HT-29 (cell line): ENCODE data around the gene ULK4. TPM values are rescaled to one million over a fixed set of nuclear protein-coding genes. Genes with fewer than 3 reads are reported as not detected.
A peak's percentile ranks its signal among the peaks of the same experiment; 100 is the strongest.
"Not testable (repeated sequence)": the region's sequence is repeated elsewhere in the genome, so short reads cannot be mapped to it uniquely, and the experiment has no call there.

Experiments
- DNase-seq: peaks from one replicate; pipeline ENCODE4 v3.0.0-alpha.2; 2015; ENCODE audit warnings: low spot score
- total RNA-seq: library from RNA; depleted of rRNA; stranded (reverse); fragments of >200 nt; shearing (Covaris generic); gene quantifications from 2 replicates; pipeline ENCODE4 v1.2.3, GENCODE V29; 2014

ULK4 gene
- total RNA-seq, 1 experiment from 2014 or later: 3.2 TPM

GRCh38 chr3:41872157-41872556 is 89.7 kb downstream of the ULK4 start:
- no peak for DNase-seq

- no peak for DNase-seq
These were observed 94.4 kb downstream of the ULK4 start for GRCh38 chr3:41867533-41867932.

- no peak for DNase-seq
These were observed 95.6 kb downstream of the ULK4 start for GRCh38 chr3:41866298-41866697.

GRCh38 chr3:41863024-41863423 is 98.9 kb downstream of the ULK4 start:
- DNase-seq: peak; percentile 29

GRCh38 chr3:41860489-41860888 is 101.4 kb downstream of the ULK4 start:
- not testable (repeated sequence) for DNase-seq

- DNase-seq: no peak
These were observed 106.9 kb downstream of the ULK4 start for GRCh38 chr3:41854956-41855355.

- no peak for DNase-seq
These were observed 108.2 kb downstream of the ULK4 start for GRCh38 chr3:41853540-41854196.

GRCh38 chr3:41848753-41849574 is 112.9 kb downstream of the ULK4 start:
- no peak for DNase-seq

- no peak for DNase-seq
These were observed 114.2 kb downstream of the ULK4 start for GRCh38 chr3:41847679-41848078.

- no peak for DNase-seq
These were observed 115.1 kb downstream of the ULK4 start for GRCh38 chr3:41846850-41847249.

GRCh38 chr3:41845826-41846225 is 116.1 kb downstream of the ULK4 start:
- no peak for DNase-seq

- DNase-seq: not testable (repeated sequence)
These were observed 117.6 kb downstream of the ULK4 start for GRCh38 chr3:41844256-41844655.

GRCh38 chr3:41840936-41841668 is 120.8 kb downstream of the ULK4 start:
- not testable (repeated sequence) for DNase-seq

GRCh38 chr3:41836360-41837134 is 125.4 kb downstream of the ULK4 start:
- DNase-seq: no peak

- no peak for DNase-seq
These were observed 128.3 kb downstream of the ULK4 start for GRCh38 chr3:41833628-41834027.

- no peak for DNase-seq
These were observed 142.7 kb downstream of the ULK4 start for GRCh38 chr3:41819236-41819635.

GRCh38 chr3:41808618-41809017 is 153.3 kb downstream of the ULK4 start:
- DNase-seq: no peak

GRCh38 chr3:41808152-41808551 is 153.8 kb downstream of the ULK4 start:
- DNase-seq: no peak

- no peak for DNase-seq
These were observed 166.9 kb downstream of the ULK4 start for GRCh38 chr3:41794748-41795589.

GRCh38 chr3:41792806-41793205 is 169.1 kb downstream of the ULK4 start:
- DNase-seq: no peak

GRCh38 chr3:41769106-41769505 is 192.8 kb downstream of the ULK4 start:
- DNase-seq: no peak
